ENCODE data around the gene PTPRN2. TPM values are rescaled to one million over a fixed set of nuclear protein-coding genes. Genes with fewer than 3 reads are reported as not detected.

PTPRN2 gene
- total and polyA plus RNA-seq, 9 of the 15 experiments (the other 6 are each of a cell fraction or from before 2014, with no cell fraction given), result not detected

GRCh38 chr7:157900556-157900955 lies 687.1 kb downstream of the PTPRN2 start:
- ChIA-PET CTCF (ENCODE audit: low intra/inter-chr PET ratio) (no interaction called here), POLR2A (interaction anchor here (0.6 kb wide), 1 partner anchor 51 kb away, joined by 3 read pairs; no protein-coding TSS in a partner anchor)
- Histone ChIP-seq H3K27me3 (ENCODE audit: control insufficient read depth in 2 of 2, insufficient read depth in 2 of 2, low read length in 2 of 2) (peaks cover 75 to 95% of the 10 kb centered on the region in 2 experiments), H4K20me1 (replicated peaks; ENCODE audit: control insufficient read depth, insufficient read depth, low read length) (peaks cover 6% of the 10 kb centered on the region), H3K36me3 (ENCODE audit: control insufficient read depth, insufficient read depth, low read length) (no peaks in the 10 kb centered on the region), H2AFZ (ENCODE audit: low read depth, low read length) (no peak overlapping the region), H3K4me1 (replicated peaks in 1 of 2; ENCODE audit: control insufficient read depth in 2 of 2, insufficient read depth in 2 of 2, low read length in 2 of 2) (peaks cover 0 to 3% of the 10 kb centered on the region in 2 experiments; a peak in 1 of 5 replicates), H3K9me3 (replicated peaks; ENCODE audit: control insufficient read depth, insufficient read depth, low read depth, low read length) (no peaks in the 10 kb centered on the region), H3K4me3 (no peak overlapping the region), H3K79me2 (ENCODE audit: control insufficient read depth, insufficient read depth, low read length) (no peaks in the 10 kb centered on the region), H3K4me2 (ENCODE audit: insufficient read depth, low read length) (no peak overlapping the region), H3K27ac (ENCODE audit: extremely low read depth, low read depth, low read length) (no peak overlapping the region), H3K9ac (ENCODE audit: insufficient read depth in 1 of 2, low read depth in 2 of 2, low read length in 2 of 2) (no peak overlapping the region), H3K9me1 (ENCODE audit: control insufficient read depth, insufficient read depth, low read length) (no peaks in the 10 kb centered on the region)
- intact Hi-C loops (cut with micrococcal nuclease), result no loop called here
- DNase-seq (ENCODE audit: extremely low read depth in 1 of 4, low spot score in 3 of 4) (no peak), FAIRE-seq (no peak), ATAC-seq (no peak)
- in situ Hi-C loops (cut with MboI), result no loop called here
- TF ChIP-seq BHLHE40 (IDR thresholded peaks at IDR 0.05; ENCODE audit: low read length), result no peak
- no peak for TF ChIP-seq ZFX (CRISPR knock-in tag; IDR thresholded peaks at IDR 0.05)
- no peak for TF ChIP-seq RBBP5 (IDR thresholded peaks at IDR 0.05; ENCODE audit: borderline replicate concordance, insufficient read depth, low read length, poor library complexity, severe bottlenecking)
- TF ChIP-seq CBX8 (IDR thresholded peaks at IDR 0.05; ENCODE audit: borderline replicate concordance, extremely low read depth, low read depth, low read length, poor library complexity, severe bottlenecking), result no peak
- no peak for TF ChIP-seq PRPF4 (IDR thresholded peaks at IDR 0.05; ENCODE audit: insufficient read depth, low read depth, low read length, poor library complexity, severe bottlenecking)
- no peak for TF ChIP-seq MNT (conservative IDR thresholded peaks at IDR 0.05)
- no peak for TF ChIP-seq NFE2L1 (tag; IDR thresholded peaks at IDR 0.05; ENCODE audit: borderline replicate concordance, low read depth)
- no peak for TF ChIP-seq PYGO2 (tag; IDR thresholded peaks at IDR 0.05)
- TF ChIP-seq RBM34 (IDR thresholded peaks at IDR 0.05; ENCODE audit: borderline replicate concordance, insufficient read depth, low read length), result no peak
- TF ChIP-seq BRF1 (IDR thresholded peaks at IDR 0.05; ENCODE audit: borderline replicate concordance, extremely low read depth, insufficient read length), result no peak
- no peak for TF ChIP-seq DMBX1 (CRISPR knock-in tag; IDR thresholded peaks at IDR 0.05; ENCODE audit: borderline replicate concordance)
- no peak for TF ChIP-seq ZNF507 (tag; conservative IDR thresholded peaks at IDR 0.05)
- no TSS peak for BruUV-seq (replicated peaks)
- WGBS (ENCODE audit: insufficient coverage, low coverage, missing lambda C conversion rate), result 0% methylated on average over 4 of the region's 4 CpGs
